NCI-H2081 treated with DMSO at 0.1 percent for 48 hours (cell line): ENCODE results near the gene MRPL21.
"Not testable (repeated sequence)": the region's sequence is repeated elsewhere in the genome, so short reads cannot be mapped to it uniquely, and the experiment has no call there.

ENCODE experiments used
- DNase-seq: peaks from one replicate; lab custom pipeline; 2025; lab: John Stamatoyannopoulos, UW

The MRPL21 gene

GRCh38 chr11:68868221-68868835 is 35.3 kb downstream of the MRPL21 start:
- no peak for DNase-seq

DNA sequence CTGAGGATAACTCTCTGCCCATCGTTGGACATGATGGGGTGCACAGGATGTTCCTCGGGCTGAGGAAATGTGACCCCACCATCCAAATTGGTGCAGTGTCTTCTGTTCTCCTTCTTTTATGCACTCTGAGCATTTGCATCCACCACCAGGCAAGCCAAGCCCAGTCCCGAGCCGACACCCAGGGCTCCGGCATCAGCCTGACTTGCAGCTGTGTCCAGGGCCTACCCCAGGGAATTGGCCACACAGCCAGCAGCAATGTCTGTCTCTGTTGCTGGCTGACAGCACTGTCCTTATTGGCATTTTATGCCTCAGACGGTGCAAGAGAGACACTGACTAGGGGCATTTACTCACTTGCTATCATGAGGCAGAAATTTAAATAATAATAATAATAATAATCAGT is 36.6 kb downstream of the MRPL21 start:
- DNase-seq: no peak

DNA sequence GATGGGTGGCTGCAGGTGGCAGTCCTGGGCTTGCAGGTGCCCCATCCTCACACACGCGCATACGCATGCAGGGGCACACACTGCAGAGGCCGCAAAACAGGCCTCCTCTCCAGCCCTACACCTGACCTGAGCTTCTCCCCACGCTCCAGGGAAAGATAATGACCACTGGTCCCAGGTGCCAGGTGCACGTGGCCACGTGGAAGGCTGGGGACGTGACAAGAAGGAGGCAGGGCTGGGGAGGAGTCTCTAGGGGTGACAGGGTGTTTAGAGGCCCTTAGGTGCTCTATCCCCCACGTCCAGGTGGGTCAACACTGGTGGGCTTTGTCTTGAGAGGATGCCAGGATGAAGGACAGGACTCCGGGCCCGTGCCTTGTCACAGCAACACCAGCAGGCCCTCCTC is 38.4 kb downstream of the MRPL21 start:
- DNase-seq: no peak

GRCh38 chr11:68863553-68864265 is 39.9 kb downstream of the MRPL21 start:
- no peak for DNase-seq

DNA sequence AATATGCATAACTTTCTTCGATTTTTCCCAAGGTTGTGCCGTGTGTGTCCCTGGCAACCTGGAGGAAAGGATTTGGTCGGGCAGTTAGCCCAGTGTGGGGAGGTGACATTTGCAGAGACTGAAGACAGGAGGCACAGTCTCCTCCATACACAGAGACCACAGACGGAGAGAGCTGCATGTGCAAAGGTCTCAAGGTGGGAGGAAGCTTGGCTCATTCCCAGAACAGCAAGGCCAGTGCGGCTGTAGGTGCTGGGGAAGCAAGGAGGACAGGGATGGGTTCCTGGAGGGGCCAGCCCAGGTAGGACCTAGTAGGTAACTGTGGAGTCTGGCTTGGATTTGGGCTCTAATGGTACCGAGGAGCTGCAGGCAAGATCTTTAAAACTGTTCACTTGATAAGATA is 41.2 kb downstream of the MRPL21 start:
- DNase-seq: no peak

- no peak for DNase-seq
Measured at GRCh38 chr11:68859123-68859522, 44.5 kb downstream of the MRPL21 start.

- no peak for DNase-seq
Measured at GRCh38 chr11:68857037-68857586, 46.5 kb downstream of the MRPL21 start.

GRCh38 chr11:68856425-68857030 is 47.1 kb downstream of the MRPL21 start:
- not testable (repeated sequence) for DNase-seq

- DNase-seq: no peak
Measured at GRCh38 chr11:68855205-68855981, 48.2 kb downstream of the MRPL21 start.

DNA sequence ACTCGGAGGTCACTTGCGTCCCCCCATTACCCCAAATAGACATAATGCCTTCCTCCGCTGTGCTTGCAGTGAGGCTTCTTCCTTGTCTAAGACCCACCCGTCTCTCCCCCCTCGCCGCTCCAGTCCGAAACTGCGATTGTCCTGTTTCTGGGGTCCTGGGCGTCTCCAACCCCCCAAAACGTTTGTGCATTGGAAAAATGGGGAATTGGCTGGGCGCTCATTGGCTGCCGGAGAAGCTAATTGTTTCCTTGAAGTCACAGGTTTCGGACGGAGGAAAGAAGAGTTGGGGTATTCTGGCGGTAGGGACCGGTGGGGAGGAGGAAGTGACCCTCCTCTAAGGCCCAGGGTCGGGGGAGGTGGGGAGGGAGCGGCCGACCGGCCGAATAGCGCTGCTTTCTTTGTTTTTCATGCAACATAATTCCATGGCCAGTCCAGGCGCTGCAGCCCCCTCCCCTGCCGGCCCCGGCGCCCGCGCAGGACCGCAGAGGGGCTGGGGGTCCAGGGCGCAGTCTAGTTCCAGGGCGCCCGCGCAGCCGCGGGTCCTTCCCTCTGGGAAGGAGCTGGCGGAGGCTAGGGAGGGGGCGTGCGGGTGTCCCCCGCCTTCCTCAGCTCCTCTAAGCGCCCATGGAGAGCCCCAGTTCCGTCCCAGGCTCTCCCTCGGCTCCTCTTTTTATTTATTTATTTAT is 49.2 kb downstream of the MRPL21 start:
- DNase-seq: no peak

DNA sequence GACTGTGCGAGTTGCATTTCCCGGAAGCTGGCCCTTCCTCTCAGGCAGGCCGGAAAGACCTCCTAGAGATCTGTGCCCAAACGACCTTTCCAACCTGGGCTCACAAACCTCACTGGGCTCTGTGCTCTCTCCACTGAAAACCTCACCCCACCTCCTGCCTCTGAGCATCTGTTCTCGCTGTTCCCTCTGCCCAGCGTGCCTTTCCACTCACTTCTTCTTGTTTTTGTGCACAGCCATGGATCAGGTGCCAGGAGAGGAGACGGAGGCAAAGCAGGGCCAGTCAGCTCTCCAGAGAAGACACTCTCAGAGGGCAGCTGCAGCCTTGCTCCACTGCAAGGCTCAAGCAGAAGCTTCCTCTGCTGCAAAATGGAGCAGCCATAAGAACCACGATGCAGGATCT is 51.0 kb downstream of the MRPL21 start:
- no peak for DNase-seq

GRCh38 chr11:68848429-68848828 is 55.2 kb downstream of the MRPL21 start:
- no peak for DNase-seq

DNA sequence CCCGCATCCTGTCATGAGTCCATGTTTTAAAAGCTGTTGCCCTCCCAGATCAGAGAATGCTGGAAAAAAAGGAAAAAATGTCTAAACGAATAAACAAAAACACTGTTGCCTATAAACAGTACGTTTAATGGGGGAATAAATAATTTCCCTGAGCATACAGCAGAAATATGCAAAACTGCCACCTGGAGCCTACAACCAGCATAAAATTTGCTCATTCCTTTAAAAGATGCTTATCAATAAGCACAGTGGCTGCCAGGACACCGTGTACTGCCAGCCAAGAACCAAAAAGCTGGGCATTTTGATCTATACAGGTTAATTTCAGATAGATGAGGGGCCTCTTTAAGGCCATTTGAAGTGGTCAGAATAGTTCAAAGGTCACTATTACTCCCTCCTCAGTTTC is 56.2 kb downstream of the MRPL21 start:
- DNase-seq: no peak

- no peak for DNase-seq
Measured at GRCh38 chr11:68845351-68846002, 58.2 kb downstream of the MRPL21 start.

- no peak for DNase-seq
Measured at GRCh38 chr11:68844801-68845200, 58.8 kb downstream of the MRPL21 start.

GRCh38 chr11:68844376-68844775 is 59.3 kb downstream of the MRPL21 start:
- no peak for DNase-seq

DNA sequence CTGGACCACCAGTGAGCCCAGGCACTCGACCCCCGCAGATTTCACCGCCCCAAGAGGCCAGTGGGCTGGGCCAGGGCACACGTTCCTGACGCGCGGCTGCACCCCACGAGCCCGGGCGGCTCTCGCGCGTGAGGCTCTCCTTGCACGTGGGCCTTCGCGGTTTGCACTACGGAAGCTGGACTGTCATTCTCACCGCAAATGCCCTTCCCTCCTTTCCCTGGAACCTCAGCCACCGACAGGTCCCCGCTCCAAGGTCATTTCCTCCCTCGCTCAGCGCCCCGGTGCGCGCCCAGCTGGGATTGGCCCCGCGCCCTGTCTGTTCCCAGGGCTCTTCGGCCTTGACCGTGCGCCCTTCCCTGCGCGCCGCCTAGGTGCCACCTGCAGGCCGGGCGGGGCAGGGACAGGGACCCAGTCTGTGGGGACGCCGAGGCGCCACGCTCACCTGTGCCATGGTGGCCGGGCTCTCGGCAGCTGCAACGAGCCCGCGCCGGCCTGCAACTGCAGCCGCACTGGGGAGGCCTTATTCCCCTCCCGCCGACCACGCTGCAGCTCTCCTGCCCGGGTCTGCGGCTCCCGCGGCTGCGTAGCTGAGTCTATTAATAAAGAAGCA is 59.8 kb downstream of the MRPL21 start:
- no peak for DNase-seq

- DNase-seq: no peak
Measured at GRCh38 chr11:68843052-68843561, 60.5 kb downstream of the MRPL21 start.

GRCh38 chr11:68842427-68843051 is 61.1 kb downstream of the MRPL21 start:
- no peak for DNase-seq
